AG04450 (cell line): ENCODE data around the gene FBXO28. TPM values are rescaled to one million over a fixed set of nuclear protein-coding genes. Genes with fewer than 3 reads are reported as not detected.
"Not testable (repeated sequence)": the region's sequence is repeated elsewhere in the genome, so short reads cannot be mapped to it uniquely, and the experiment has no call there.

Source experiments
- CTCF ChIA-PET: fragments of 300-600, 350-600 bp; formaldehyde crosslinking; extraction: SDS; loops from one replicate; lab custom pipeline; 2022; ENCODE audit warnings: antibody characterized with exemption, inconsistent platforms; lab: Charles Lee
- POLR2A ChIA-PET: fragments of 350-600 bp; formaldehyde crosslinking; extraction: SDS; loops from one replicate; lab custom pipeline; 2021; ENCODE audit warnings: antibody characterized with exemption, inconsistent platforms; lab: Yijun Ruan, JAX
- DNase-seq: peaks from one replicate; pipeline ENCODE4 v3.0.0-alpha.2; 2011; ENCODE audit warnings: low read depth, low spot score
- H3K27ac ChIP-seq: one replicate; pipeline ENCODE4 v1.5.1; 2012; ENCODE audit warnings: low read depth, low read length, control low read depth
- H3K27me3 ChIP-seq: one replicate; pipeline ENCODE4 v1.6.0; 2012; ENCODE audit warnings: low read length; ENCODE audit not compliant: control insufficient read depth, insufficient read depth
- H3K4me3 ChIP-seq: 2 replicates; pipeline ENCODE4 v1.5.1; 2011; ENCODE audit warnings: mild to moderate bottlenecking, low read depth, low read length, control low read depth
- H3K9me3 ChIP-seq: 2 replicates; pipeline ENCODE4 v1.5.1; 2012; ENCODE audit warnings: low read length; ENCODE audit not compliant: control insufficient read depth, insufficient read depth
- CTCF ChIP-seq: IDR thresholded peaks from 2 replicates; pipeline ENCODE4 v1.5.1; 2011; ENCODE audit warnings: low read depth, low read length, control low read depth, inconsistent platforms
- polyA plus RNA-seq: library from polyadenylated mRNA; depleted of rRNA; stranded (reverse); fragments of >200 nt; gene quantifications from 2 replicates; pipeline ENCODE4 v1.2.3, GENCODE V29; 2011

The FBXO28 gene
- polyA plus RNA-seq, 1 experiment, result 27.2 TPM

- POLR2A ChIA-PET, result no interaction called here
- no peaks in the 10 kb centered on the region for H3K9me3 ChIP-seq
- no peak for DNase-seq
- TF ChIP-seq CTCF, result no peak
- CTCF ChIA-PET, result no interaction called here
- H3K27me3 ChIP-seq, result no peaks in the 10 kb centered on the region
- H3K27ac ChIP-seq, result no peak overlapping the region
- no peak overlapping the region for H3K4me3 ChIP-seq
These were observed 85.8 kb downstream of the FBXO28 start for GRCh38 chr1:224199679-224200078.

- Histone ChIP-seq H3K27ac (no peak overlapping the region), H3K27me3 (no peaks in the 10 kb centered on the region), H3K9me3 (no peaks in the 10 kb centered on the region), H3K4me3 (no peak overlapping the region)
- DNase-seq, result no peak
- ChIA-PET CTCF (no interaction called here), POLR2A (no interaction called here)
- no peak for TF ChIP-seq CTCF
These were observed 87.5 kb downstream of the FBXO28 start for GRCh38 chr1:224201383-224201782.

GRCh38 chr1:224201853-224202252 is 87.9 kb downstream of the FBXO28 start:
- ChIA-PET CTCF (no interaction called here), POLR2A (no interaction called here)
- Histone ChIP-seq H3K27ac (no peak overlapping the region), H3K27me3 (no peaks in the 10 kb centered on the region), H3K9me3 (no peaks in the 10 kb centered on the region), H3K4me3 (no peak overlapping the region)
- DNase-seq, result no peak
- no peak for TF ChIP-seq CTCF

GRCh38 chr1:224203243-224204016 is 89.5 kb downstream of the FBXO28 start:
- no peak for DNase-seq
- TF ChIP-seq CTCF, result no peak
- CTCF ChIA-PET, result no interaction called here
- peak overlapping the region; percentile 57 for H3K27ac ChIP-seq
- no peaks in the 10 kb centered on the region for H3K9me3 ChIP-seq
- no peak overlapping the region for H3K4me3 ChIP-seq
- H3K27me3 ChIP-seq, result no peaks in the 10 kb centered on the region
- POLR2A ChIA-PET, result interaction anchor here (1.7 kb wide), 1 partner anchor 21 kb away, joined by 8 read pairs; the partner anchor contains the start of gene DEGS1

- no peak for TF ChIP-seq CTCF
- no peaks in the 10 kb centered on the region for H3K9me3 ChIP-seq
- H3K27ac ChIP-seq, result peak overlapping the region; percentile 87
- H3K27me3 ChIP-seq, result no peaks in the 10 kb centered on the region
- no peak for DNase-seq
- ChIA-PET CTCF (no interaction called here), POLR2A (interaction anchor here (0.6 to 1.7 kb wide), 4 partner anchors 10 to 54 kb away, joined by 3 to 8 read pairs (median 6); partner anchors contain the start of gene DEGS1)
- H3K4me3 ChIP-seq, result peak overlapping the region; percentile 29
These were observed 91.5 kb downstream of the FBXO28 start for GRCh38 chr1:224205438-224205840.

GRCh38 chr1:224205931-224206538 is 92.1 kb downstream of the FBXO28 start:
- ChIA-PET CTCF (interaction anchor here (0.6 kb wide), 1 partner anchor 30 kb away, joined by 4 read pairs; no protein-coding TSS in a partner anchor), POLR2A (interaction anchor here (0.6 to 0.8 kb wide), 2 partner anchors 11 to 27 kb away, joined by 3 to 4 read pairs; no protein-coding TSS in a partner anchor)
- peak overlapping the region; percentile 87 for H3K27ac ChIP-seq
- not testable (repeated sequence) for H3K27me3 ChIP-seq, H3K9me3 ChIP-seq, DNase-seq, H3K4me3 ChIP-seq
